HG03108 (cell line): Measurements from ENCODE around the gene FBRSL1.
A peak's percentile ranks its signal among the peaks of the same experiment; 100 is the strongest.

Experiments used
- ATAC-seq: cut with Tn5 transposase; IDR thresholded peaks from one replicate; pipeline ENCODE4 v1.9.1; 2021; ENCODE audit warnings: moderate library complexity; ENCODE audit not compliant: unreplicated experiment

The FBRSL1 gene

DNA sequence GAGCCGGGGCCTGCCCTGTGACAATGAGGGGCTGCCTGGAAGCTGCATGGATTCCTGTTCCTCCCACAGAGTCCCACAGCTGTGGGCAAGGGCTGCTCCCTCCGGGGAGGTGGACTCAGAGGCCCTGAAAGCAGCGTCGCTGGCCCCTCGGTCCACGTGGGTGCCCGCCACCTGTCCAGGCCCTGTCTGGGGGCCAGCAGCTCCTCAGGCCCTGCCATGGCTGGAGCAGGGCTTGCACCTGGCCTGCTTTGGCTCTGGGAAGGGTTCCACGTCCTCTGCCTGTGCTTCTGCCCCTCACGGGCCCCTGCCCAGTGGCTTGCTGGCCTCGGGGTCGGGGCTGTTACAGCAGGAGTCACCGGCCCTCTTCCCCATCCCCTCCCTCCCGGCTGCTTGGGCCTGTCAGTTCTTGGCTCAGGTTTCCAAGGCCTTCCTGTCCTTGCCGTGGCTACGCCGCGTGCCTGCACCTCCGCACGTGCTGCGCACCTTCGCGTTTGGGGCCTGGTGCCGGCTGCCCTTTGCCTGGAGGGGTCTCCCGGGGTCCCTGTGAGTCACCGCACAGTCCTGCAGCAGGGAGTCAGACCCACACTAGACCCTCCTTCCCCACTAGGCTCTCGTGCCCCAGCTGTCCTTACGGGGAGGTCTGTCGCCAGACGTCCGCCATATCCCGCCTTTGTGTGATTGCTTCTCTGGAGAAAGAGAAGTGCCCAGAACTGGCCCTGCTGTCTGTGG, 5.8 kb downstream of the FBRSL1 start:
- ATAC-seq, result no peak

DNA sequence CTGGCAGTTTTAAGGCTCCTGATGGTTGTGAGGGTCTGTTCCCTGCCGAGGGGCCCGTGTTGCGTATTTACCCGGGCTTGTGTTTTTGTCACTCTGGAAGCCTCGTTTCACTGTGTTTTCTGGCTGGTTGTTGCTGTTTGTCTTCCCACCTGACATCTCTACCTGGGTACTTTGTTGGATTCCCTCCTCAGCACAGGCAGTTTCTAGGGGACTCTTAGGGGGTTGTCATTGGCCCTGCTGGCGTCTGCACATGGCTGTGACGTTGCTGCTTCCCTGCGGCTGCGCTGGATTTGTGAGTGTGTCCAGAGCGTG, 6.4 kb downstream of the FBRSL1 start:
- ATAC-seq, result no peak

DNA sequence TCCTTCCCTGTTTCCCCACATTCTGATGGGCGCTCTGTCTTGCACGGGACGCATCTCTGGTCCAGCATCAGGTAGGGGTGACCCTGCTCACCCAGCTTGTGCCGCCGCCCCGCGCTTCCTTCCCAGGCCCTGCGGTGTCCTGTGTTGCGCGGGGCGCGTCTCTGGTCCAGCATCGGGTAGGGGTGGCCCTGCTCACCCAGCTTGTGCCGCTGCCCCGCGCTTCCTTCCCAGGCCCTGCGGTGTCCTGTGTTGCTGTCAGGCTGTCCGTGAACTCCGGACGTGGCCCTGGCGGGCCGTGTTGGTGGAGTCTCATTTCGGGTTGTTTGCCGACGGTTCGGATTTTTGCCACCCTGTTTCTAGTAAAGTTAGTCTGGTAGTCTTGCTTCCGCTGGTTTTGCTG, 6.8 kb downstream of the FBRSL1 start:
- no peak for ATAC-seq

DNA sequence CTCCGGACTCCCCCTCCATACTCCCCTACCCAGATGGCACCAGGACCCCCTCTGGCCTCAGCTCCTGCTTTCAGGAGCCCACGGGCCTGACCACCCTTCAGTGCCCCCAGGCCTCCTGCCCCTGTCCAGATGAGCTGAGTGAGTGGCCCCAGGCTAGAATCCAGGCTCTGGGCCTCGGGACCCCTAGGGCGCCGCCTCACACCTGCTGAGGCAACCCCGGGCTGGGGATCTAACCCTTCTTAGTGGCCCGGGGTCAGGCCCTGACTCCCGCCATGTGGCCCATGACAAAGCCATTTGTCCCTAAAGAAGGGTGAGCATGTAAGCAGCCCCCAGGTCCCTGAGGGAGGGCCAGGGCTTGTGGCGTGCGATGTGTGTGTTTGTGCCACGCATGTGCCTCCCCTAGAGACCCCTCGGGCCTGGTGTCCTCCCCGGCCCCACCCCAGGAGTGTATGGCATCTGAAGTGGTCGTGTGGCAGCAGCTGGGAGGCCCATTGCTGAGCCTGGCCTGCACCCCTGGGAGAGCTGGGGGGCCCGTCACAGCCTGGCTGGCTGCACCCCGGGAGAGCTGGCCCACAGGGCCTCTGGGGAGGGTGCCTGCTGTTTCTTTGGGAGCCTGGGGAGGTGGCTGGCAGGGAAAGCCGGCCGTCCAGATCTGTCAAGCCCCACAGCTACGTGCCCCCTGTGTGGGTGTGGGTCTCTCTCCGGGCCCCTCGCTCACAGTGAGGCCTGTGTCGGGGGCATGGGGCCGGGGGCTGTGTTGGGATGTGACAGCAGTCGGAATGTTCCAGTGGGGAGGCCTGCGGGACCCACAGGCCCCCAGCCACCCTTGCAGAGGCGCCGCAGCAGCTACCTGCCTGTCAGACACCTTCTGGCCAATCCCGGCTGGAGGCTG, 7.8 kb downstream of the FBRSL1 start:
- ATAC-seq, result no peak

DNA sequence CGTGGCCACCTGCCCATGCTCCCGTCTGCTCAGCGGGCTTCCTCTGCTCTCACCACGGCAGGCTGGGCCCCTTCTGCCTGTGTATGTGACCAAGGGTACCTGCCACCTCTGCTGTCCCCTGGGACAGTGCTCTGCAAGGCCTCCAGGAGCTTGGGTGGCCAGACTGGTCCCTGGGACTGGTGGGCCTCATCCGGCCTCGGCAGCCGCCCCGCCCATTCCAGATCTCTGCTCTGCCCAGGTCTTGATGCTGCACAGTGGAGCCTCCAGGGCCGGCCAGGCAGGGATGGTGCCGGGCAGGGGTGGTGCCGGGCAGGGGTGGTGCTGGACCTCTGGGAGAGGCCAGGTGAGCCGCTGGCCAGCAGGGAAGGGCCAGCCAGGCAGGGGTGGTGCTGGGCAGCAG, 9.0 kb downstream of the FBRSL1 start:
- ATAC-seq, result no peak

DNA sequence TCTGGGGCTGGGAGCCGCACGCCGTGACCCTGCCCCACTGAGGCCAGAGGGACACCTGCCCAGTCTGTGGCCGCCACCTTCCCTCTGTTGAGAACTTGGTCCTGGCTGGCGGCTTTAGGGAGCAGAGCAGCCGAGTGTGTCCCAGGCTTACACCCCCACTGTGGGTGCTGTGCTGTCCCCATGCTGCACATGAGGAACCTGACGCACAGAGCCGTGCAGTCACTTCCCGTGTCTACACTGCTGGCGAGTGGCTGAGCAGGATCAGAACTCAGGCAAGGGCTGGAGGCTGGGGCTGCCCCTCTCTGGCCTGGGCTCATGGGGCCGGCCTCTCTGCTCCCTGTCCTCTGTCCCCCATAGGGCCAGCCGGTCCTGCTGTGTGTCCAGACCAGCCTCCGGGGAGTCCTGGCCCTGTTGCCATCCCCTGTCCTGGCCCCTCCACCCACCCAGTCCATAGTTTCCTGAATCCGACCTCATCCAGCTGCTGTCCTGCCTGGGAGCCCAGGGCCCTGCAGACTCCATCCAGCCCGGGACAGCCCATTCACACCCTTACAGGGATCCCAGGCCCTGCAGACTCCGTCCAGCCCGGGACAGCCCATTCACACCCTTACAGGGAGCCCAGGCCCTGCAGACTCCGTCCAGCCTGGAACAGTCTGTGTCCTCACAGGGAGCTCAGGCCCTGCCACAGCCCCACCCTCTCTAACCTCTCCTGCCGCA, 10.3 kb downstream of the FBRSL1 start:
- no peak for ATAC-seq

DNA sequence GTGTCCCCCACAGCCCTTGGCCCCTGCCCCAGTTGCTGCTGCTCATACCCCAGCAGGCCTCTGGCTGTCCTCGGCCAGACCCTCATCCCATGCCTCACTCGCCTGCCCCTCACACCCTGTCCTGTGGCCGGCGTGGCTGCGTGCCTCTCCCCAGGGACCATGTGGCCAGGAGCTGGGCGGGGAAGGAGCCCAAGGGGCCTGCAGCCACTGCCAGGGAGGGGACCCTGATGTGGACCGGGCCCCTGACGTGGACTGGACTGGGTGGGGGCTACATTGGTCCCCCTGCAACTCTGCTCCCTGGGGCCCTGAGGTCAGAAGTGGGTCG, 10.9 kb downstream of the FBRSL1 start:
- no peak for ATAC-seq

DNA sequence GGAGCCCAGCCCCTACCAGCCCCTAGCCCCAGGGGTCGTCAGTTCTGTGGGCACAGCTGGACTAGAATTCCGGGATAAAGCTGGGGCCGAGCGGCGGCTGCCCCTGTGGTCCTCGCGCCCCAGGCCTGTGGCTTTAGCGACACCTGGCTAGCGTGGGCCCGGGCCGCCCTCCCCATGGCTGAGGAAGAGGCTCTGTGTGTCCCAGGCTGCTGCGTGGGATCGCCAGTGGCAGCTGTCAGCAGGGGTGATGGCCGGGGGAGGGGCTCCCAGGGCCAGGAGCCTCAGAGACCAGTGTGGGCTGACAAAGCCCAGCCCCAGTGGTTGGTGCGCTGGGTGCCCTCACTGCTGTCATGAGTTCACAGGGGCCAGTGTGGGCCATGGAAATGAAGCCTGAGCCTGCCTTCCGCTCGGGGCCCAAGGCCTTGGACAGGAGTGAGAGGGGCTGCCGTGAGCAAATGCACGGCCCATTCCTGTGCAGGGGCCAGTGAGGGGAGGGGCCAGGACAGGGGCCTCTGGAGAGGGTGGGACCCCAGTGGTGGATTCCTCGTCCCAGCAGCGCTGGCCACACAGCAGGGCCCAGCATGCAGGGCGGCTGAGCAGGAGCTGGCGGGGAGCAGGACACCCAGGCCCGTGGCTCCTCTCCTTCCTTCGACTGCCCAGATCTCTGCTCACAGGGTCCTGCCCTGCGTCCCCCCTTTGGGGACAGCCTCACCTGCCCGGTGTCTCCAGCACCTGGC, 11.4 kb downstream of the FBRSL1 start:
- ATAC-seq, result no peak

DNA sequence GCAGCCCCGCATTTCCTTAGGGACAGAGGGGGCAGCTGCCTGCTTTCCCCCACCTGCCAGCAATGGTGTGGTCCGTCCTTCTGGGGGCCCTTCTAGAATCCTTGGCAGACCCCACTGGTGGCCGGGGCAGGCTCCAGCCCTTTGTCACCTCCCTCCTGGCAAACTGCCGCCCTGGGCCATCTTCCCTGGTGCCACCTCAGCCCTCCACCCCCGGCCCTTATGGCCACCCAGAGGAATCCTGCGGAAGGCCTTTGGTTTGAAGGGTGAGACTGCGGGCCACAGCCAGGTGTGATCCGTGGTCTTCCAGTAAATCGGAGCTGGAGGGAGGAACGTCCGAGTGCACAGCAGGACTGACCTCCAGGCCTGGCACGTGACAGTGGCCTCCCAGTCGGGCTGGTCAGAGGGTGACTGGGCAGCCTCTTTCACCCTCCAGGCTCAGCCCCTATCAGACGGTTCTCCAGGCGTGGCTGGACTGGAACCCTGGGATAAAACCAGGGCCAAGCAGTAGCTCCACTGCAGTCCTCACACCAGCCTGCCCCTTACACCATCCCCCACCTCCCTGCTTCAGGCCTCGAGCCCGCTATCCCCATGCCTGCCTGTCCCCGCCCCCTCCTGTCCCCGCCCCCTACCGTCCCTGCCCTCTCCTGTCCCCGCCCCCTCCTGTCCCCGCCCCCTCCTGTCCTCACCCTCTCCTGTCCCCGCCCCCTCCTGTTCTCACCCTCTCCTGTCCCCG, 12.4 kb downstream of the FBRSL1 start:
- ATAC-seq, result no peak

DNA sequence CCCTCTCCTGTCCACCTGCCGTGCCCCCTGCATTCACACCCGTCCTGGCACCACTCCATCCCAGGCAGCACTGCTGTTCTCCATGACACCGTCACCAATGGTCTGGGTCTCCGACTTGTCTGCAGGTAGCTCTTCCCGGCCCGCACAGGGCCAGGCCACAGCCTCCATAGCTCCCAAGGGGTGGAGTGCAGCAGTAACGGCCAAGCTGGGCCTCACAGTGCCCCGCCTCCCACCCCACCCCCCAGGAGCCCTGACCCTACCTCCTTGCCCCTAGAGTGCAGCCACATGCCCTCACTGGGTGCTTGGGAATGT, 12.9 kb downstream of the FBRSL1 start:
- ATAC-seq, result no peak

DNA sequence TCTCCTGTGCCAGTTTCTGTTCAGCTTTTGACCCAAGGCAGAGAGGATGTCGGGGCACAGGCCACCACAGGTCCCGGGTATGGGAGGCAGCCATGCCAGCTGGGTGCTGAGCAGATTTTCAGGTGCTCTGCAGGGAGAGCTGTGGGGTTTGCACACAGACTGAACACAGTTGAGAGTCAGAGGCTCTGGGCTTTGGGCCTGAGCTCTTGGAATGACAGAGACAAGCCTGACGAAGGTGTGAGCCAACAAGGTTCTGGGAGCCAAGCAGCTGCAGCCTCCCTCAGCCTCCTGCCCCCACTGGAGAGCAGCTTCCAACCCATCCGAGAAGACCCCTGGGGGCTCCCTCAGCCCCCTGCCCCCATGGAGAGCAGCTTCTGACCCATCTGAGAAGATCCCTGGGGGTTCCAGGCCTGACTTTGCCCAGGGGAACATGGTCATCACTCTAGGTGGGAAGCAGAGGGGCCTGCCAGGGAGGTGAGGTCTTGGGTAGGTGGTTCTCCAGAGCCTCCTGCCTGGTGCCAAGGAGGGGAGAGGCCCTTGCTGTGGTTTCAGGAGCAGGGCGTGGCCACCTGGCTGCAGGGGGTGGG, 13.8 kb downstream of the FBRSL1 start:
- ATAC-seq, result no peak

DNA sequence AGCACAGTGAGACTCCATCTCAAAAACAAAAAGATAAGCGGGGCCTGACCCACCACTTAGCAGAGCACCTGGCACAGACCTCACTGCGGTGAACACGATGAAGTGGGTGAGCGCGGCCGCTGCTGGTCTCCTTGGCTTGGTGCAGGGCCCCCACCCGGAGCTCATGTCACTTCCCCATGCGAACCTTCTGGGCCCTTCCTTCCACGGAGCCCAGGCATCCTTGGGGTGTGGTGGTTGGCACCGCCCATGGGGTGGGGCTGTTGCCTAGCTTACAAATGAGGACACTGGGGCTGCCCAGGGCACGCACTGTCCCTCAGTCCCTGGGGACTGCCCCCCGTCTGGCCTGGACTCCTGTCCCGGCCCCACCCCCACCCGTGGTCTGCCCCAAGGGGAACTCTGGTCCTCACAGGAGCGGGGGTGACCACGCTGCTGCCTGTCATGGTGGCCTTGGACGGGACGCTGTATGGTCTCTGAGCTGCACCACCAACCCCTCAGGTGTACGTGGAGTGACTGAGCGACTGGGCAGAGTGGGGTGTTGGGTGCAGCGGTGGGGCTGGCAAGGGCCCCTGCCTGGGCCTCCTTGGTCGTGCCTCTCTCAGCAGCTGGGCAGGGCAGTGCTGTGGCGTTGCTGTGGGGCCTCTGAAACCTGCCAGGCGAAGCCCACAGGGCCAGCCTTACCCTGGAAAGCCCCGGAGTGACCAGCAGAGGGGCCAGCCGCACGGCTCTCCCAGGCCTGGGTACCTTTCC, 15.3 kb downstream of the FBRSL1 start:
- no peak for ATAC-seq

DNA sequence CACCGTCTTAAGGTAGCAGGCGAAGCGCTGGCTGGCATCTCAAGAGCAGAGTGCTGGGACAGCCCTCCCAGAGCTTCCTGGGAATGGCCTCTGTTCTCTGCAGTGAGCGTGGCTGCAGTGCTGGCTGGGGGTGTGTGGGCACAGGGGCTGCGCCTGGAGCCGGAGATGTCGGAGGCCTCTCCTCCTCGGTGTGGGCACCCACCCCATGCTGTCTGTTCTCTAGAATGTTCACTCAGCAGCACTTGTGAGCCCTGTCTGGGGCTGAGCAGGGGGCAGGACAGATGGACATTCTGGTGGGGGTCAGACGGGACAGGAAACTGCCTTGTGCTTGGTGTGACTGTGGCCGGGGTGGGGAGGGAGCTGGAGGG, 15.9 kb downstream of the FBRSL1 start:
- ATAC-seq, result no peak

DNA sequence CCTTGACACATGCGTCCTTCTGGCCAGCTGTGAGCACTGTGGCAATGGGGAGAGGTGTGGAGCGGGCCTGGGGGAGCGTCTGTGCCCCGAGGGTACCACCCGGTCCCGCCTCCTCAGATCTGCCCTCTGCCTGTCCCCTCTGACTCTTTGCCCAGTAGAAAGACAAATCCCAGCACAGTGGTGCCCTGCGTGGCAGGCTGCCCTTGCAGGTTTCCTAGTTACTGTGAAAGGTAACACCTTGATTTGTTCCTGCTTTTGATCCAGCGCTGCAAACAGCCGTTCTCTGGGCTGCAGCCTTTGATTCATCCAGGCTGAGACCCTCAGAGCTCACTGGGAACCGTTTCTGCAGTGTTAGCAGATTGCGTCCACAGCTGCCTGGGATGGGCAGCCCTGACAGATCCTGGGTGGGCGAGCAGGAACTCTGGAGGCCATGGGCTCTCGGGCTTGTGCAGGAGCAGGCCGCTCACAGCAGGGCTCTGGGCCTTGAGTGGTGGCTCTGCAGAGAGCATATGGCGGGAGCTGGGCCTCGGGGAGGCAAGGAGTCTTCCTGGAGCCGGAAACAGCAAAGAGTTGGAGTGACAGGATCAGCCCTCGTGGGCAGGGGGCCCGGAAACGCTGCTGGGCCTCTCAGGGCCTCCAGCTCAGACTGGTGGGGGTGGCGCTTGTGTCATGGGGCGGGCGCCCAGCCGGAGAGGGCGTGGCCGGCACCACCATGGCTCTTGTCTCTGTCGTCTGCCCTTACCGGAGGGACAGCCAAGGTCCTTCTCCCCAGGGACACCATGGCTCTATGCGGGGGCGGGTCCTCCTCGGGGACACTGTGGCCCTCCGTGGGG, 16.6 kb downstream of the FBRSL1 start:
- ATAC-seq, result peak; percentile 73

DNA sequence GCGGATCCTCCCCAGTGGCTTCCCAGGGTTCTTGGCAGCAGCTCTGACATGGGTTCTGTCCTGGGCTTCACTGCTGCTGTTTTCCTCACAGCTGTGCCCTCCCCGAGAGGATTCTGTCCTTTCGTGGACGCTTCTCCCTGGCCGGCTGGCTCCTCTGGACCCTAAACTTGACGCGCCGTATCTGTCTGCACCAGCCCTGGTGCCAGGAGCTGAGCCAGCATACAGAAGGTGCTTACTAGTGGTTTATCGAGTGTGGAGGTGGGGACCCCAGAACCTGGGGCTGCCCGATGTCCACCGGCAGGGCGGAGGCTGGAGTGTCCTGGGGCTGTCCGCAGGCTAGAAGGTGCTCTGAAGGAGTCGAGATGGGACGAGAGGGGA, 17.2 kb downstream of the FBRSL1 start:
- ATAC-seq, result no peak

DNA sequence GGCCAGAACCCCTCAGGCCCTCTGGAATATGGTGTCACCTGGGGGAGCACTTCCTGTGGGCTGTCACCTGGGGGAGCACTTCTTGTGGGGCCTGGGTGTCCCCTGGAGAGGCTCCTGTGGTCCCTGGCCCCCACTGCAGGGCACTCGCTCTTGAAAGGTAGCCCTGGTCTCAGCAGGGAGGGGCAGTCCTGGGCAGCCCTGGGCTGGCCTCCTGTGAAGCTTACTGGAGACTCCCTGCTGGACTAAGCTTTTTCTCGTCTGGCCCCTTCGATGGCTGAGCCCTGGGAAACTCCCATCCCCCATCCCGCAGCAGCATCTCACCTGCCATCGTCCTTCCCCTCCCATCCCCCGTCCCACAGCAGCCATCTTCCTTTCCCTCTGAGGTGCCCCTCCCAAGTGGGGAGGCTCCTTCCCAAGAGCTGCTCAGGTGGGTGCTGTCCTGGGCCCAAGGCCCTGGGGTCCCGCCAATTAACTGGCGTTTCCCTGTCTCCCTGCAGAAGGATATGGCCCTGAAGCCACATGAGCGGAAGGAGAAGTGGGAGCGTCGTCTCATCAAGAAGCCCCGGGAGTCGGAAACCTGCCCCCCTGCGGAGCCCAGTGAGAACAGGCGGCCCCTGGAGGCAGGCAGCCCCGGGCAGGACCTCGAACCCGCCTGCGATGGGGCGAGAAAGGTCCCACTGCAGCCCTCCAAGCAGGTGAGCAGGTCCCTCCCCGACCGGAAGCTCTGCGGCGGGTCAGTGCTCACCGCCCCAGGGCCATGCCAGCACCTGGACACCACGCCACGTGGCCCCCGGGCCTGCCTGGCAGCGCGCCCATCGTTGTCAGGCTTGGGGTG, 17.9 kb downstream of the FBRSL1 start:
- ATAC-seq, result no peak

DNA sequence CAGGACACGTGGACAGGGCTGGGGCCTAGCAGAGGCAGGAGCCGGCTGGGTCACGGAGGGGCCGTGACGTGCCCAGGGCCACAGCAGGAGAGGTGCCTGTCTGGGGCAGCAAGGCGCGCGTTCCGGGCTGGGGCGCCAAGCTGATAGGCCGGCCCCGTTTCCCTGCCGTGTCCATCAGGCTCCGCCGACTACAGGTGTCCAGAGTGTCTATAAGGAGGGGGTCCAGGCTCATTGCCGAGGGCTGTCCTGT, 18.5 kb downstream of the FBRSL1 start:
- no peak for ATAC-seq
